Panc1 (cell line): ENCODE data around the gene MAPK4.

ENCODE experiments used
- CTCF ChIP-seq: fragments of 450-650 bp; IDR thresholded peaks from 2 replicates; pipeline ENCODE4 v1.5.1; 2017; ENCODE audit warnings: mild to moderate bottlenecking
- POLR2AphosphoS5 ChIP-seq: IDR thresholded peaks from 2 replicates; pipeline ENCODE4 v1.6.1; 2012; ENCODE audit warnings: mild to moderate bottlenecking, low read depth, low read length, moderate library complexity
- SIN3A ChIP-seq: IDR thresholded peaks from 2 replicates; pipeline ENCODE4 v1.6.1; 2012; ENCODE audit warnings: low read depth, mild to moderate bottlenecking, low read length, moderate library complexity, borderline replicate concordance; ENCODE audit not compliant: insufficient read depth
- TCF7L2 ChIP-seq: IDR thresholded peaks from 2 replicates; pipeline ENCODE4 v1.6.1; 2011; ENCODE audit warnings: mild to moderate bottlenecking, low read depth, low read length, inconsistent platforms
- TF ChIP-seq, protein P1 (sequence below), 2 experiments: IDR thresholded peaks; 2 replicates each; pipeline ENCODE4 v1.6.1; 2011 to 2012; ENCODE audit warnings: low read depth in 2 of 2, control low read depth in 1 of 2, low read length in 1 of 2, mild to moderate bottlenecking in 1 of 2, moderate library complexity in 1 of 2; ENCODE audit not compliant: insufficient read depth in 1 of 2

GRCh38 chr18:50586710-50587109, 26.8 kb downstream of the MAPK4 start:
- peak; percentile 9; the same call in 1 of the 2 replicates for TF ChIP-seq CTCF
- TF ChIP-seq POLR2AphosphoS5, result no peak
- no peak for TF ChIP-seq SIN3A
- TF ChIP-seq, protein P1, sequence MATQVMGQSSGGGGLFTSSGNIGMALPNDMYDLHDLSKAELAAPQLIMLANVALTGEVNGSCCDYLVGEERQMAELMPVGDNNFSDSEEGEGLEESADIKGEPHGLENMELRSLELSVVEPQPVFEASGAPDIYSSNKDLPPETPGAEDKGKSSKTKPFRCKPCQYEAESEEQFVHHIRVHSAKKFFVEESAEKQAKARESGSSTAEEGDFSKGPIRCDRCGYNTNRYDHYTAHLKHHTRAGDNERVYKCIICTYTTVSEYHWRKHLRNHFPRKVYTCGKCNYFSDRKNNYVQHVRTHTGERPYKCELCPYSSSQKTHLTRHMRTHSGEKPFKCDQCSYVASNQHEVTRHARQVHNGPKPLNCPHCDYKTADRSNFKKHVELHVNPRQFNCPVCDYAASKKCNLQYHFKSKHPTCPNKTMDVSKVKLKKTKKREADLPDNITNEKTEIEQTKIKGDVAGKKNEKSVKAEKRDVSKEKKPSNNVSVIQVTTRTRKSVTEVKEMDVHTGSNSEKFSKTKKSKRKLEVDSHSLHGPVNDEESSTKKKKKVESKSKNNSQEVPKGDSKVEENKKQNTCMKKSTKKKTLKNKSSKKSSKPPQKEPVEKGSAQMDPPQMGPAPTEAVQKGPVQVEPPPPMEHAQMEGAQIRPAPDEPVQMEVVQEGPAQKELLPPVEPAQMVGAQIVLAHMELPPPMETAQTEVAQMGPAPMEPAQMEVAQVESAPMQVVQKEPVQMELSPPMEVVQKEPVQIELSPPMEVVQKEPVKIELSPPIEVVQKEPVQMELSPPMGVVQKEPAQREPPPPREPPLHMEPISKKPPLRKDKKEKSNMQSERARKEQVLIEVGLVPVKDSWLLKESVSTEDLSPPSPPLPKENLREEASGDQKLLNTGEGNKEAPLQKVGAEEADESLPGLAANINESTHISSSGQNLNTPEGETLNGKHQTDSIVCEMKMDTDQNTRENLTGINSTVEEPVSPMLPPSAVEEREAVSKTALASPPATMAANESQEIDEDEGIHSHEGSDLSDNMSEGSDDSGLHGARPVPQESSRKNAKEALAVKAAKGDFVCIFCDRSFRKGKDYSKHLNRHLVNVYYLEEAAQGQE (IDR thresholded peaks at IDR 0.05; ENCODE audit: insufficient read depth in 1 of 2, low read depth in 2 of 2, low read length in 1 of 2), result no peak
- no peak for TF ChIP-seq TCF7L2
